ENCODE measurements around the gene STARD3. TPM values are rescaled to one million over a fixed set of nuclear protein-coding genes. Genes with fewer than 3 reads are reported as not detected.

The STARD3 gene
- total and polyA plus RNA-seq, 2 of the 13 experiments (the other 11 are each of a cell fraction or from before 2014, with no cell fraction given): 34.6 to 100 TPM

DNA sequence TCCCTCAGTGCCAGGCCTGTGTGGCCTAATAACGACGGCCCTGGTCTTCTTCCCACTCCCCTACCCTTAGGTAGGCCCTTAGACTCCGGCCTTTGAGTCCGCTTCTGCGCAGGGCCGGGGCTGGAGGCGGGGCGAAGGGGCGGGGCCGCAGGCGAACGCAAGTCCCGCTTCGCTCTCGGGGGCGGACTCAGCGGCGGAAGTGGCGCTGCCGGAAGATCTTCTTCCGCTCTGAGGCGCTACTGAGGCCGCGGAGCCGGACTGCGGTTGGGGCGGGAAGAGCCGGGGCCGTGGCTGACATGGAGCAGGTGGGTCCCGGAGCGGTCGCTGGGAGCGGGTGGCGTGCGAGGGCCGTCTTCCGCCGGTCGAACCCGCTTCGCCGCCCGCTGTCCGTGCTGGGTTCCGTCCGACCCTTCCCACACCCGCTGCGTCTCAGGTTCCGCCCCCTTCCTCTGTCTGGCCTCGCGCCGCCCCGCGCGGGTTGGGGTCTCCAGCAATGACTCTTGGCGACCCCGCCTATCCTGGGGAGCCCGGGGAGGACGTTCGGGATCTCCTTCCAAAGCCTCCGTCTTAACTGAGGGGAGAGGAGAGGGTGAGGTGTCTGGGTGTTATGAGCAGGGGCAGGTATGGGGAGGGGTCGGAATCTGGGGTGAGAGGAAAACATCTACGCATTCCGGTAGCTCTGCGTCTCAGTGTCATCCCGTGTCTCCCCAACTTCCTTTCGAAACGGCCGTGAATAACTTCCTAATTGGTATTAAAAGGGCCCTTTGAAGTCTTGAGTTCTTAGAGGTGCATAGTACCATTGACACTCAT lies at the start of gene STARD3 (continued):
- TF ChIP-seq, protein P1, sequence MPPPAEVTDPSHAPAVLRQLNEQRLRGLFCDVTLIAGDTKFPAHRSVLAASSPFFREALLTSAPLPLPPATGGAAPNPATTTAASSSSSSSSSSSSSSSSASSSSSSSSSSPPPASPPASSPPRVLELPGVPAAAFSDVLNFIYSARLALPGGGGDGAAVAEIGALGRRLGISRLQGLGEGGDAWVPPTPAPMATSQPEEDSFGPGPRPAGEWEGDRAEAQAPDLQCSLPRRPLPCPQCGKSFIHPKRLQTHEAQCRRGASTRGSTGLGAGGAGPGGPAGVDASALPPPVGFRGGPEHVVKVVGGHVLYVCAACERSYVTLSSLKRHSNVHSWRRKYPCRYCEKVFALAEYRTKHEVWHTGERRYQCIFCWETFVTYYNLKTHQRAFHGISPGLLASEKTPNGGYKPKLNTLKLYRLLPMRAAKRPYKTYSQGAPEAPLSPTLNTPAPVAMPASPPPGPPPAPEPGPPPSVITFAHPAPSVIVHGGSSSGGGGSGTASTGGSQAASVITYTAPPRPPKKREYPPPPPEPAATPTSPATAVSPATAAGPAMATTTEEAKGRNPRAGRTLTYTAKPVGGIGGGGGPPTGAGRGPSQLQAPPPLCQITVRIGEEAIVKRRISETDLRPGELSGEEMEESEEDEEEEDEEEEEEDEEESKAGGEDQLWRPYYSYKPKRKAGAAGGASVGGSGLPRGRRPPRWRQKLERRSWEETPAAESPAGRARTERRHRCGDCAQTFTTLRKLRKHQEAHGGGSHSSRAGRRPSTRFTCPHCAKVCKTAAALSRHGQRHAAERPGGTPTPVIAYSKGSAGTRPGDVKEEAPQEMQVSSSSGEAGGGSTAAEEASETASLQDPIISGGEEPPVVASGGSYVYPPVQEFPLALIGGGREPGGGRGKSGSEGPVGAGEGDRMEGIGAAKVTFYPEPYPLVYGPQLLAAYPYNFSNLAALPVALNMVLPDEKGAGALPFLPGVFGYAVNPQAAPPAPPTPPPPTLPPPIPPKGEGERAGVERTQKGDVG (CRISPR knock-in tag; IDR thresholded peaks at IDR 0.05; ENCODE audit: borderline replicate concordance): no peak
- TF ChIP-seq SRSF4 (IDR thresholded peaks at IDR 0.05; ENCODE audit: low read depth, low read length, poor library complexity, severe bottlenecking) (no peak), NPAS2 (CRISPR knock-in tag; IDR thresholded peaks at IDR 0.05; ENCODE audit: borderline replicate concordance) (no peak), TFAP4 (IDR thresholded peaks at IDR 0.05; ENCODE audit: borderline replicate concordance, low read depth) (0 out of 2 replicates have a peak, but pooled peaks have one; percentile 10), ZNF572 (CRISPR knock-in tag; IDR thresholded peaks at IDR 0.05) (0 out of 2 replicates have a peak, but pooled peaks have one; percentile 21), KAT8 (CRISPR knock-in tag; IDR thresholded peaks at IDR 0.05) (peak; percentile 95), ZNF512 (CRISPR knock-in tag; IDR thresholded peaks at IDR 0.05) (no peak), KLF11 (CRISPR knock-in tag; IDR thresholded peaks at IDR 0.05) (peak; percentile 18; the same call in 1 of the 2 replicates), ADNP (CRISPR knock-in tag; IDR thresholded peaks at IDR 0.05) (no peak), IRF2 (CRISPR knock-in tag; IDR thresholded peaks at IDR 0.05) (peak; percentile 71), TGIF2 (CRISPR knock-in tag; IDR thresholded peaks at IDR 0.05) (no peak), RFX1 (IDR thresholded peaks at IDR 0.05) (no peak), SOX5 (CRISPR knock-in tag; IDR thresholded peaks at IDR 0.05; ENCODE audit: borderline replicate concordance) (no peak; the same call in 1 of the 2 replicates), ZNF121 (CRISPR knock-in tag; IDR thresholded peaks at IDR 0.05) (no peak), SRF (IDR thresholded peaks at IDR 0.05; ENCODE audit: low read depth, low read length) (no peak), THYN1 (CRISPR knock-in tag; IDR thresholded peaks at IDR 0.05; ENCODE audit: borderline replicate concordance, low read depth) (no peak), ZNF775 (CRISPR knock-in tag; IDR thresholded peaks at IDR 0.05; ENCODE audit: borderline replicate concordance) (peak; percentile 81; the same call in 1 of the 2 replicates), RORA (CRISPR knock-in tag; IDR thresholded peaks at IDR 0.05) (no peak)
- TF ChIP-seq, protein P2, sequence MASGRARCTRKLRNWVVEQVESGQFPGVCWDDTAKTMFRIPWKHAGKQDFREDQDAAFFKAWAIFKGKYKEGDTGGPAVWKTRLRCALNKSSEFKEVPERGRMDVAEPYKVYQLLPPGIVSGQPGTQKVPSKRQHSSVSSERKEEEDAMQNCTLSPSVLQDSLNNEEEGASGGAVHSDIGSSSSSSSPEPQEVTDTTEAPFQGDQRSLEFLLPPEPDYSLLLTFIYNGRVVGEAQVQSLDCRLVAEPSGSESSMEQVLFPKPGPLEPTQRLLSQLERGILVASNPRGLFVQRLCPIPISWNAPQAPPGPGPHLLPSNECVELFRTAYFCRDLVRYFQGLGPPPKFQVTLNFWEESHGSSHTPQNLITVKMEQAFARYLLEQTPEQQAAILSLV (CRISPR knock-in tag; IDR thresholded peaks at IDR 0.05; ENCODE audit: borderline replicate concordance): peak; percentile 91
- TF ChIP-seq, protein P3, sequence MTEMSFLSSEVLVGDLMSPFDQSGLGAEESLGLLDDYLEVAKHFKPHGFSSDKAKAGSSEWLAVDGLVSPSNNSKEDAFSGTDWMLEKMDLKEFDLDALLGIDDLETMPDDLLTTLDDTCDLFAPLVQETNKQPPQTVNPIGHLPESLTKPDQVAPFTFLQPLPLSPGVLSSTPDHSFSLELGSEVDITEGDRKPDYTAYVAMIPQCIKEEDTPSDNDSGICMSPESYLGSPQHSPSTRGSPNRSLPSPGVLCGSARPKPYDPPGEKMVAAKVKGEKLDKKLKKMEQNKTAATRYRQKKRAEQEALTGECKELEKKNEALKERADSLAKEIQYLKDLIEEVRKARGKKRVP (CRISPR knock-in tag; IDR thresholded peaks at IDR 0.05): no peak

All from HepG2 (cell line).